Measurements from ENCODE around the gene YDJC. TPM values are rescaled to one million over a fixed set of nuclear protein-coding genes. Genes with fewer than 3 reads are reported as not detected.

Gene YDJC
- total and polyA plus RNA-seq, 2 of the 8 experiments (the other 6 are each of a cell fraction or from before 2014, with no cell fraction given), result 36.7 to 45.2 TPM

GRCh38 chr22:21622919-21623647, 6.7 kb downstream of the YDJC start (continued):
- TF ChIP-seq CHD7 (IDR thresholded peaks at IDR 0.05; ENCODE audit: insufficient replicate concordance, low read length) (no peak), EP300 (IDR thresholded peaks at IDR 0.05; ENCODE audit: borderline replicate concordance in 1 of 2, low read depth in 2 of 2, low read length in 2 of 2) (no peak), RAD21 (IDR thresholded peaks at IDR 0.05 in 1 of 2, conservative IDR thresholded peaks at IDR 0.05 in 1 of 2; ENCODE audit: low read depth in 2 of 2, low read length in 2 of 2) (no peak), SP4 (IDR thresholded peaks at IDR 0.05; ENCODE audit: low read length) (no peak), PHF8 (conservative IDR thresholded peaks at IDR 0.05; ENCODE audit: low read depth, low read length) (no peak), ASH2L (IDR thresholded peaks at IDR 0.05; ENCODE audit: low read length) (no peak), TBP (IDR thresholded peaks at IDR 0.05; ENCODE audit: low read depth, low read length) (no peak), CHD2 (IDR thresholded peaks at IDR 0.05; ENCODE audit: low read length) (no peak), SIN3A (conservative IDR thresholded peaks at IDR 0.05 in 1 of 2, IDR thresholded peaks at IDR 0.05 in 1 of 2; ENCODE audit: low read depth in 1 of 2, low read length in 2 of 2) (no peak)

Measured in H1 (cell line).